Progenitor cell of endocrine pancreas (in vitro differentiated cells): ENCODE measurements around the gene MTERF4. TPM values are rescaled to one million over a fixed set of nuclear protein-coding genes. Genes with fewer than 3 reads are reported as not detected.

Experiments used
- DNase-seq: peaks from one replicate; pipeline ENCODE4 v3.0.0; 2021; ENCODE audit warnings: low spot score; ENCODE audit not compliant: unreplicated experiment
- H3K27ac Mint-ChIP-seq: 2 replicates; pipeline ENCODE4 v1.8.0; 2021; ENCODE audit warnings: mild to moderate bottlenecking, moderate library complexity, mixed read lengths
- H3K27me3 Mint-ChIP-seq: 2 replicates; pipeline ENCODE4 v1.8.0; 2021; ENCODE audit warnings: mixed read lengths
- H3K36me3 Mint-ChIP-seq: 2 replicates; pipeline ENCODE4 v1.8.0; 2022; ENCODE audit warnings: mixed read lengths; ENCODE audit not compliant: insufficient read depth
- H3K4me1 Mint-ChIP-seq: 2 replicates; pipeline ENCODE4 v1.8.0; 2021; ENCODE audit warnings: low read depth, mixed read lengths
- H3K4me3 Mint-ChIP-seq: 2 replicates; pipeline ENCODE4 v1.8.0; 2021; ENCODE audit warnings: low read depth, mild to moderate bottlenecking, moderate library complexity, mixed read lengths
- H3K9me3 Mint-ChIP-seq: 2 replicates; pipeline ENCODE4 v1.8.0; 2021; ENCODE audit warnings: low read depth, mixed read lengths
- CTCF ChIP-seq: fragments of 200-600 bp; sonication (generic); IDR thresholded peaks from one replicate; pipeline ENCODE4 v1.5.0; 2021; ENCODE audit warnings: antibody characterized with exemption, mild to moderate bottlenecking; ENCODE audit not compliant: unreplicated experiment
- total RNA-seq: library from RNA; stranded (reverse); gene quantifications from 2 replicates; pipeline ENCODE4 v1.2.1, GENCODE V29; 2021

Gene MTERF4
- total RNA-seq, 1 donor from 2014 or later = 63.0 TPM

- DNase-seq = no peak
- H3K4me3 Mint-ChIP-seq = no peak overlapping the region
These were observed 40.0 kb upstream of the MTERF4 start for GRCh38 chr2:241142063-241142462.

GRCh38 chr2:241141214-241141770 is 39.2 kb upstream of the MTERF4 start:
- no peak overlapping the region for H3K4me3 Mint-ChIP-seq
- peaks cover under 1% of the 10 kb centered on the region for H3K36me3 Mint-ChIP-seq
- TF ChIP-seq CTCF = no peak
- peak overlapping the region; percentile 25 for H3K27ac Mint-ChIP-seq
- DNase-seq = no peak
- H3K27me3 Mint-ChIP-seq = no peaks in the 10 kb centered on the region
- no peaks in the 10 kb centered on the region for H3K4me1 Mint-ChIP-seq
- H3K9me3 Mint-ChIP-seq = no peaks in the 10 kb centered on the region

More at GRCh38 chr2:241142063-241142462, 40.0 kb upstream of the MTERF4 start:
- no peaks in the 10 kb centered on the region for H3K27me3 Mint-ChIP-seq
- H3K4me1 Mint-ChIP-seq = no peaks in the 10 kb centered on the region
- no peaks in the 10 kb centered on the region for H3K9me3 Mint-ChIP-seq
- H3K36me3 Mint-ChIP-seq = no peaks in the 10 kb centered on the region
- TF ChIP-seq CTCF = no peak
- no peak overlapping the region for H3K27ac Mint-ChIP-seq

GRCh38 chr2:241140445-241140840 is 38.4 kb upstream of the MTERF4 start:
- Mint-ChIP-seq H3K4me1 (no peaks in the 10 kb centered on the region), H3K9me3 (no peaks in the 10 kb centered on the region), H3K4me3 (no peak overlapping the region), H3K27ac (peak overlapping the region; percentile 53), H3K27me3 (no peaks in the 10 kb centered on the region), H3K36me3 (peaks cover 3% of the 10 kb centered on the region)
- DNase-seq = no peak
- no peak for TF ChIP-seq CTCF

- H3K27ac Mint-ChIP-seq = no peak overlapping the region
- H3K4me3 Mint-ChIP-seq = no peak overlapping the region
- no peaks in the 10 kb centered on the region for H3K9me3 Mint-ChIP-seq
- no peak for TF ChIP-seq CTCF
- peaks cover 3% of the 10 kb centered on the region for H3K36me3 Mint-ChIP-seq
- H3K27me3 Mint-ChIP-seq = no peaks in the 10 kb centered on the region
- H3K4me1 Mint-ChIP-seq = no peaks in the 10 kb centered on the region
- no peak for DNase-seq
These were observed 37.7 kb upstream of the MTERF4 start for GRCh38 chr2:241139531-241140444.

GRCh38 chr2:241138471-241138870 is 36.4 kb upstream of the MTERF4 start:
- no peak for TF ChIP-seq CTCF
- Mint-ChIP-seq H3K36me3 (peaks cover 3% of the 10 kb centered on the region), H3K27me3 (no peaks in the 10 kb centered on the region), H3K9me3 (no peaks in the 10 kb centered on the region), H3K4me3 (no peak overlapping the region), H3K27ac (no peak overlapping the region), H3K4me1 (no peaks in the 10 kb centered on the region)
- no peak for DNase-seq
